Type B pancreatic cell (in vitro differentiated cells): ENCODE measurements around the gene NSD2. TPM values are rescaled to one million over a fixed set of nuclear protein-coding genes. Genes with fewer than 3 reads are reported as not detected.

Experiments
- DNase-seq: peaks from one replicate; pipeline ENCODE4 v3.0.0; 2021; ENCODE audit warnings: mixed read lengths; ENCODE audit not compliant: unreplicated experiment; ENCODE audit errors: extremely low spot score
- H3K27ac Mint-ChIP-seq: 2 replicates; pipeline ENCODE4 v1.8.0; 2021; ENCODE audit warnings: mild to moderate bottlenecking, mixed read lengths
- H3K27me3 Mint-ChIP-seq: 2 replicates; pipeline ENCODE4 v1.8.0; 2021; ENCODE audit warnings: mixed read lengths
- H3K36me3 Mint-ChIP-seq: 2 replicates; pipeline ENCODE4 v1.8.0; 2021; ENCODE audit warnings: mixed read lengths
- H3K4me1 Mint-ChIP-seq: one replicate; pipeline ENCODE4 v1.8.0; 2021; ENCODE audit warnings: mixed read lengths; ENCODE audit not compliant: unreplicated experiment
- H3K4me3 Mint-ChIP-seq: 2 replicates; pipeline ENCODE4 v1.8.0; 2021; ENCODE audit warnings: mild to moderate bottlenecking, mixed read lengths
- H3K9me3 Mint-ChIP-seq: 2 replicates; pipeline ENCODE4 v1.8.0; 2021; ENCODE audit warnings: mixed read lengths
- CTCF ChIP-seq: fragments of 200-600 bp; sonication (generic); conservative IDR thresholded peaks from 2 replicates; pipeline ENCODE4 v1.5.0; 2021; ENCODE audit warnings: antibody characterized with exemption, mild to moderate bottlenecking
- total RNA-seq: library from RNA; stranded (reverse); gene quantifications from 2 replicates; pipeline ENCODE4 v1.2.1, GENCODE V29; 2021; ENCODE audit warnings: low replicate concordance

NSD2 gene
- total RNA-seq, 1 donor from 2014 or later, result 156 TPM

GRCh38 chr4:1989533-1990347 is 118.5 kb downstream of the NSD2 start:
- TF ChIP-seq CTCF, result no peak
- Mint-ChIP-seq H3K27me3 (no peaks in the 10 kb centered on the region), H3K4me1 (no peaks in the 10 kb centered on the region), H3K4me3 (no peak overlapping the region), H3K9me3 (no peaks in the 10 kb centered on the region), H3K27ac (no peak overlapping the region), H3K36me3 (no peaks in the 10 kb centered on the region)
- peak; percentile 53 for DNase-seq

- Mint-ChIP-seq H3K4me1 (no peaks in the 10 kb centered on the region), H3K27me3 (no peaks in the 10 kb centered on the region), H3K36me3 (peaks cover 3% of the 10 kb centered on the region), H3K27ac (no peak overlapping the region), H3K9me3 (no peaks in the 10 kb centered on the region), H3K4me3 (no peak overlapping the region)
- peak; percentile 60 for DNase-seq
- no peak for TF ChIP-seq CTCF
These were observed 119.1 kb downstream of the NSD2 start for GRCh38 chr4:1990348-1990645.

GRCh38 chr4:1990676-1991075 is 119.5 kb downstream of the NSD2 start:
- peak; percentile 25 for DNase-seq
- Mint-ChIP-seq H3K4me1 (no peaks in the 10 kb centered on the region), H3K36me3 (peaks cover 6% of the 10 kb centered on the region), H3K27me3 (no peaks in the 10 kb centered on the region), H3K4me3 (no peak overlapping the region), H3K27ac (no peak overlapping the region), H3K9me3 (no peaks in the 10 kb centered on the region)
- no peak for TF ChIP-seq CTCF

- Mint-ChIP-seq H3K9me3 (no peaks in the 10 kb centered on the region), H3K27me3 (no peaks in the 10 kb centered on the region), H3K27ac (no peak overlapping the region), H3K36me3 (peaks cover 10% of the 10 kb centered on the region), H3K4me3 (no peak overlapping the region), H3K4me1 (no peaks in the 10 kb centered on the region)
- TF ChIP-seq CTCF, result no peak
- DNase-seq, result peak; percentile 57
These were observed 119.9 kb downstream of the NSD2 start for GRCh38 chr4:1991087-1991486.

- H3K4me1 Mint-ChIP-seq, result no peaks in the 10 kb centered on the region
- H3K27me3 Mint-ChIP-seq, result no peaks in the 10 kb centered on the region
- no peak for TF ChIP-seq CTCF
- H3K27ac Mint-ChIP-seq, result no peak overlapping the region
- no peaks in the 10 kb centered on the region for H3K9me3 Mint-ChIP-seq
- H3K36me3 Mint-ChIP-seq, result peaks cover 14% of the 10 kb centered on the region
- peak; percentile 63 for DNase-seq
- no peak overlapping the region for H3K4me3 Mint-ChIP-seq
These were observed 120.6 kb downstream of the NSD2 start for GRCh38 chr4:1991596-1992434.
